ENCODE results near the gene IDH1. TPM values are rescaled to one million over a fixed set of nuclear protein-coding genes. Genes with fewer than 3 reads are reported as not detected.

Gene IDH1
- total RNA-seq, 4 donors from 2014 or later: 53.9 to 90.2 (median 61.6) TPM

GRCh38 chr2:208252716-208253492 is 2.0 kb downstream of the IDH1 start:
- H3K9me3 ChIP-seq: no peaks in the 10 kb centered on the region
- peak overlapping the region in 2 of 3 donors; percentile 57 to 60 for H3K27ac ChIP-seq
- peaks cover 7 to 15% of the 10 kb centered on the region in 2 donors for H3K4me1 ChIP-seq
- H3K4me3 ChIP-seq (replicated peaks in 1 of 3): peak overlapping the region in 1 of 3 donors; percentile 67
- intact Hi-C loops (cut with DNase I): no loop called here
- H3K36me3 ChIP-seq: peaks cover 8 to 14% of the 10 kb centered on the region in 2 donors
- TF ChIP-seq, protein P1, sequence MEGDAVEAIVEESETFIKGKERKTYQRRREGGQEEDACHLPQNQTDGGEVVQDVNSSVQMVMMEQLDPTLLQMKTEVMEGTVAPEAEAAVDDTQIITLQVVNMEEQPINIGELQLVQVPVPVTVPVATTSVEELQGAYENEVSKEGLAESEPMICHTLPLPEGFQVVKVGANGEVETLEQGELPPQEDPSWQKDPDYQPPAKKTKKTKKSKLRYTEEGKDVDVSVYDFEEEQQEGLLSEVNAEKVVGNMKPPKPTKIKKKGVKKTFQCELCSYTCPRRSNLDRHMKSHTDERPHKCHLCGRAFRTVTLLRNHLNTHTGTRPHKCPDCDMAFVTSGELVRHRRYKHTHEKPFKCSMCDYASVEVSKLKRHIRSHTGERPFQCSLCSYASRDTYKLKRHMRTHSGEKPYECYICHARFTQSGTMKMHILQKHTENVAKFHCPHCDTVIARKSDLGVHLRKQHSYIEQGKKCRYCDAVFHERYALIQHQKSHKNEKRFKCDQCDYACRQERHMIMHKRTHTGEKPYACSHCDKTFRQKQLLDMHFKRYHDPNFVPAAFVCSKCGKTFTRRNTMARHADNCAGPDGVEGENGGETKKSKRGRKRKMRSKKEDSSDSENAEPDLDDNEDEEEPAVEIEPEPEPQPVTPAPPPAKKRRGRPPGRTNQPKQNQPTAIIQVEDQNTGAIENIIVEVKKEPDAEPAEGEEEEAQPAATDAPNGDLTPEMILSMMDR (IDR thresholded peaks at IDR 0.05): no peak
- no peak for TF ChIP-seq POLR2A (IDR thresholded peaks at IDR 0.05)
- no peak for DNase-seq
- H3K27me3 ChIP-seq: no peaks in the 10 kb centered on the region
- WGBS, 2 donors: 88 to 91% methylated on average over 3 of the region's 3 CpGs

DNA sequence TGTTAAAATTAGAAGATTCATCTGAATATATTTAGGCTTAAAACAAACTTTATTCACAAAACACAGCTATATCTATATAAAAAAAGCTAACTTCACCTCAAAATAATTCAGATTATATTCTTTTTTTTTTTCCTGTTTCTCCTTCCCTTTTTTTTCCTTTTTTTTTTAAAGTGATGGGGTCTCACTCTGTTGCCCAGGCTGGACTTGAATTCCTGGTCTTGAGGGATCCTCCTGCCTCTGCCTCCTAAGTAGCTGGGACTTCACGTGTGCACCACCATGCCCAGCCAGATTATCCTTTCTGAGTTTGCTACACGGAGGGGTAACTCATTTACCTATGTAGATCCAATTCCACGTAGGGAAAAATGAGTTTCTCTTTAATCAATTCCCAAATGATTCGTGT is 3.8 kb downstream of the IDH1 start:
- WGBS, 2 donors: 93 to 97% methylated on average over 4 of the region's 4 CpGs

GRCh38 chr2:208250388-208250787 is 4.5 kb downstream of the IDH1 start:
- no peak overlapping the region for H3K4me3 ChIP-seq (replicated peaks in 1 of 3)
- no peak for DNase-seq
- intact Hi-C loops (cut with DNase I): no loop called here
- TF ChIP-seq POLR2A (IDR thresholded peaks at IDR 0.05): no peak
- TF ChIP-seq, protein P1 (IDR thresholded peaks at IDR 0.05): no peak
- WGBS, 2 donors: 74 to 84% methylated on average over 2 of the region's 2 CpGs
- H3K4me1 ChIP-seq: peaks cover 7 to 15% of the 10 kb centered on the region in 2 donors
- peaks cover 8 to 18% of the 10 kb centered on the region in 2 donors for H3K36me3 ChIP-seq
- no peak overlapping the region for H3K27ac ChIP-seq
- H3K9me3 ChIP-seq: no peaks in the 10 kb centered on the region
- no peaks in the 10 kb centered on the region for H3K27me3 ChIP-seq

More for the DNA sequence above, 3.8 kb downstream of the IDH1 start:
- TF ChIP-seq, protein P1 (IDR thresholded peaks at IDR 0.05): no peak
- no peak for TF ChIP-seq POLR2A (IDR thresholded peaks at IDR 0.05)
- Histone ChIP-seq H3K4me1 (peaks cover 7 to 15% of the 10 kb centered on the region in 2 donors), H3K27ac (no peak overlapping the region), H3K36me3 (peaks cover 8 to 18% of the 10 kb centered on the region in 2 donors), H3K4me3 (replicated peaks in 1 of 3) (no peak overlapping the region), H3K27me3 (no peaks in the 10 kb centered on the region), H3K9me3 (no peaks in the 10 kb centered on the region)
- intact Hi-C loops (cut with DNase I): no loop called here
- DNase-seq: no peak

- WGBS, 2 donors: 94 to 98% methylated on average over 2 of the region's 2 CpGs
These were observed 5.6 kb downstream of the IDH1 start for GRCh38 chr2:208249296-208249695.

More at GRCh38 chr2:208249296-208249695, 5.6 kb downstream of the IDH1 start:
- no peak for DNase-seq
- Histone ChIP-seq H3K27ac (no peak overlapping the region), H3K27me3 (no peaks in the 10 kb centered on the region), H3K4me1 (peaks cover 11 to 15% of the 10 kb centered on the region in 2 donors), H3K9me3 (no peaks in the 10 kb centered on the region), H3K4me3 (replicated peaks in 1 of 3) (no peak overlapping the region), H3K36me3 (peaks cover 8 to 23% of the 10 kb centered on the region in 2 donors)
- intact Hi-C loops (cut with DNase I): no loop called here
- TF ChIP-seq, protein P1 (IDR thresholded peaks at IDR 0.05): no peak
- no peak for TF ChIP-seq POLR2A (IDR thresholded peaks at IDR 0.05)

All from thyroid gland (tissue), 4 donors.